Activated CD4-positive, alpha-beta memory T cell treated with anti-CD3 and anti-CD28 coated beads, Interleukin-2, amount 10 ng/mL, durations not matched to agents 7 days and 5 days (primary cell): ENCODE measurements around the gene NODAL. TPM values are rescaled to one million over a fixed set of nuclear protein-coding genes. Genes with fewer than 3 reads are reported as not detected.

Experiments used
- CTCF ChIA-PET: fragments of 350-600 bp; sonication (Branson Sonifier 250); formaldehyde crosslinking; loops from one replicate; lab custom pipeline; 2021; ENCODE audit warnings: antibody characterized with exemption, inconsistent platforms; lab: Charles Lee
- POLR2A ChIA-PET: fragments of 350-600 bp; sonication (Branson Sonifier 250); formaldehyde crosslinking; loops from one replicate; lab custom pipeline; 2021; ENCODE audit warnings: antibody characterized with exemption; lab: Charles Lee
- DNase-seq: peaks from one replicate; pipeline ENCODE4 v3.0.0-alpha.2; 2020
- H3K27ac Mint-ChIP-seq: one replicate; pipeline ENCODE4 v1.8.0; 2021; ENCODE audit warnings: mild to moderate bottlenecking, mixed read lengths
- H3K27me3 Mint-ChIP-seq: one replicate; pipeline ENCODE4 v1.8.0; 2021; ENCODE audit warnings: mixed read lengths
- H3K36me3 Mint-ChIP-seq: one replicate; pipeline ENCODE4 v1.8.0; 2021; ENCODE audit warnings: low read depth, mixed read lengths
- H3K4me1 Mint-ChIP-seq: one replicate; pipeline ENCODE4 v1.8.0; 2021; ENCODE audit warnings: mixed read lengths
- H3K4me3 Mint-ChIP-seq: one replicate; pipeline ENCODE4 v1.8.0; 2021; ENCODE audit warnings: mild to moderate bottlenecking, mixed read lengths
- H3K9me3 Mint-ChIP-seq: one replicate; pipeline ENCODE4 v1.8.0; 2021; ENCODE audit warnings: mixed read lengths
- total RNA-seq, 2 experiments: library from RNA; stranded (reverse); gene quantifications; one replicate each; pipeline ENCODE4 v1.2.3, GENCODE V29; 2021

The NODAL gene
- total RNA-seq, 2 experiments from 2014 or later = 0.25 TPM; not detected in 1

DNA sequence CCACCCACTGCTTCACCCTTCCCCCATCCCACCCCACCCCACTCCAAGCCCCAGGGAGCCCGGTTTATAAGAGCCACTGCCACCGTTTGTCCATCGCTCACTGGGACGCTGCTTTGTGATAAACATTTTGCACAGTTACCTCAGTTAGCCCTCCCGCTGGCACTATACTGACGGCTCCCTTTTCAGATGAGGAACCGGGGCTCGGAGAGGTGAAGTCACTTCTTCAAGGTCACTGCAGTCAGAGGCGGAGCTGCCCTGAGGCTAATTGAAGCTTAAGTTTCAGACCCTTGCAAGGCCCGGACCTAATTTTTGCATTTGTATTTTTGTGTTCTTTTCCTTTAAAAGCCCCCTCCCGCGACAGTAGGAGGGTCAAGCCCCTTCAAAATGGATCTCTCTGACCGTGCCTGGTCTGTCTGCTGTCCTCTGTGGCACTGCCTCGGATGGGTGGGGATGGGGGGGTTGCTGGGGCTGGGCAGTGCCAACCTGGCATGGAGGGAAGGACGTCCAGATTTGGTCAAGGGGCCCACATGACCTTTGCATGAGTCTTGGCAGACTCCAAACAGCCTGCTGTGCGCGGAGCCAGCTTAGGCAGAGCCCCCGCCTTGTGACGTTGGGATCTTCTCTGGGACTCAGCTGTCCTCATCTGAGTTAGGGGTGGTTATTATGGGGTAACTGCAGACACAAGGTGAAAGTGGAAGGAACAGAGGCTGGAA is 17.7 kb upstream of the NODAL start:
- ChIA-PET POLR2A (no interaction called here), CTCF (interaction anchor here (0.9 to 1.1 kb wide), 2 partner anchors 11 to 140 kb away, joined by 3 read pairs; no protein-coding TSS in a partner anchor)
- DNase-seq = no peak
- Mint-ChIP-seq H3K36me3 (no peaks in the 10 kb centered on the region), H3K9me3 (no peaks in the 10 kb centered on the region), H3K4me1 (no peaks in the 10 kb centered on the region), H3K27me3 (peaks cover 54% of the 10 kb centered on the region), H3K4me3 (no peak overlapping the region), H3K27ac (no peak overlapping the region)

DNA sequence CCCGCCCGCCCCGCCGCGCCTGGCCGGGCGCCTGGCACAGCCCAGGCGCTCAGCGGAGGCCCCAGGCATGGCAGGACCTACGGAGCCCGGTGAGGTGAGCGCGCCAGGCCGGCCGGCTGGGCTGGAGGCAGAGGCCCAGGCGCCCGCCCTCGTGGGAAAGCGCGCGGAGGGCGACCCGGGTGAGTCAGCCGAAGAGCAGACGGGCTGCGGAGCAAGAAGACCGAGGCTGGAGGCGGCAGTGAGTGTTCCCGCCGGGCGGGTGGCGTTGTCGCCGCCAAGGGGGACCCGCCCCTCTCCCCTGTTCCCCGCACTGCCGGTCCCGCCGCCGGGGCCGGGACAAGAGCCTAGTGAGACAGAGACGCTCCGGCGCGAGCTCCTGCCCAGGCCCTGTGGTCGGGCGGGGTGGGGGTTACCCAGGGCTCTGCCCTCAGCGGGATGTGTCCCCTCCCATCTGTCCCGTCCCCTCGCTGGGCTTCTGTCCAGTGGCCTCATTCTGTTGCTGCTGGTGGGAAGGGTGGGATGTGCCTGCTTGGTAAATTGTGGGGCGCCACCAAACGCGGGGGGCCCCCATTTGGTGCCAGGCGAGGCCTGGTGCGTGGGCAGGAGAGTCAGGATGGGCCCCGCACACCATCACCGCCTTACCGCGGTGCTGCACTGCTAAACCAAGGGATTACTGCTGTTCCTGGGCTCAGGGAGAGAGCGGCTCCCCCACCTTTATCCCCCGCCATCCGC is 17.0 kb upstream of the NODAL start:
- no peak overlapping the region for H3K27ac Mint-ChIP-seq
- H3K4me1 Mint-ChIP-seq = no peaks in the 10 kb centered on the region
- no peaks in the 10 kb centered on the region for H3K36me3 Mint-ChIP-seq
- POLR2A ChIA-PET = no interaction called here
- no peak for DNase-seq
- peaks cover 56% of the 10 kb centered on the region for H3K27me3 Mint-ChIP-seq
- no peaks in the 10 kb centered on the region for H3K9me3 Mint-ChIP-seq
- CTCF ChIA-PET = interaction anchor here (0.9 to 1.1 kb wide), 2 partner anchors 10 to 139 kb away, joined by 3 read pairs; no protein-coding TSS in a partner anchor
- H3K4me3 Mint-ChIP-seq = no peak overlapping the region

DNA sequence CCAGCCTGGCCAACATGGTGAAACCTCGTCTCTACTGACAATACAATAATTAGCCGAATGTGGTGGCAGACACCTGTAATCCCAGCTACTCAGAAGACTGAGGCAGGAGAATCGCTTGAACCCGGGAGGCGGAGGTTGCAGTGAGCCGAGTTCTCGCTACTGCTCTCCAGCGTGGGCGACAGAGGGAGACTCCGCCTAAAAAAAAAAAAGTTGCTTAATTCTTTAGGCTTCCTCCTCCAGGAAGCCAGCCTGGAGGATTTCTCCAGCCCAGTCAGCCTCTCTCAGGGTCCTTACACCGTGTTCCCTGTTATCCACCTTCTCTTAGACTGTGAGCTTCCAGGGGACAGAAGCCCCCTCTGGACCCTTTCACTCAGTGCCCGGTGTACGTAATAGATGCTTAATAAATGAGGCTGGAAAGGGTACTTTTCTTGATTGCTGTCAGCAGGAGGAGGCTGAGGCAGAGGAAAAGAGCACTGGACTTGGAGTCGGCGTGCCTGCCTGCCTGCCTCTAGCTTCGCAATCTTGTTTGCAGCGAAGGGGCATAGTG is 16.4 kb upstream of the NODAL start:
- ChIA-PET CTCF (interaction anchor here (1.1 kb wide), 1 partner anchor 9 kb away, joined by 3 read pairs; no protein-coding TSS in a partner anchor), POLR2A (no interaction called here)
- Mint-ChIP-seq H3K27ac (no peak overlapping the region), H3K4me1 (no peaks in the 10 kb centered on the region), H3K36me3 (no peaks in the 10 kb centered on the region), H3K9me3 (no peaks in the 10 kb centered on the region), H3K27me3 (peaks cover 55% of the 10 kb centered on the region), H3K4me3 (no peak overlapping the region)
- DNase-seq = no peak

DNA sequence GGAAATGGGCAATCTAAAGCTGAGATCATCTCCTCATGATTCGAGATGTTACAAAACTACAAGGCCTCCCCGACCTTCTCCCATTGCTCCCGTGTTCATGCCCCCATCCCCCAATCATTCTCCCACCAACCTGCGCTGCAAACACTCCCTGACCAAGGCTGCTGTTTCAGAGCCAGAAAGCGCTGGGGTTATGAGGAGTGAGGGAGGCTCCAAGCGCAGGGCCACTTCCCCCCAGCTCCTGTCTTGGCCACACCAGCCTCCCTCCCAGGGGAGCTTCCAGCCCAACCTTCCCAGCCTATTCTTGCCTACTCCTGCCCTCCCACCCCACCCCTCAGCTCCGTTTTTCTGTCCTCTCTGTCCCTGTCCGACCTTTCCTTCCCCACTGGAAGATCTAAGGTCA is 14.7 kb upstream of the NODAL start:
- no peaks in the 10 kb centered on the region for H3K9me3 Mint-ChIP-seq
- POLR2A ChIA-PET = no interaction called here
- peaks cover 52% of the 10 kb centered on the region for H3K27me3 Mint-ChIP-seq
- DNase-seq = no peak
- CTCF ChIA-PET = no interaction called here
- H3K27ac Mint-ChIP-seq = no peak overlapping the region
- H3K4me1 Mint-ChIP-seq = no peaks in the 10 kb centered on the region
- H3K4me3 Mint-ChIP-seq = no peak overlapping the region
- no peaks in the 10 kb centered on the region for H3K36me3 Mint-ChIP-seq

DNA sequence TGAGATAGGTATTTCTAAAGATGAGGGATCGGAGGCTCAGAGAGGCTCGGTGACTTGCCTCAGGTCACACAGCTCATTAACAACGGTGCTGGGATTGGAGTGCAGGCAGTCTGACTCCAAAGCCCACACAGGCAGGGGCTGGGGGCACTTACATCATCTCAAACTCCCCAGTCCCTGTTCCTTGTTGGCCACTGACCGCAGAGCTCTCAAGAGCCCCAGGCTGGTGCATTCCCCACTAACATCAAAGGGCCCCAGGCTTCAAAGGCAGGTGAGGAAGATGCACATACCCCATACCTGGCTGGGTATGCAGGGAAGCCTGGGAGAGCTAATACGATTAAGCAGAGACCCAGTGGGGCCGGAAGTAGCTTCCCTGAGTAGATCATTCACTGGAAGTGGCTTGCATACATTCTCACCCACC is 13.7 kb upstream of the NODAL start:
- CTCF ChIA-PET = no interaction called here
- Mint-ChIP-seq H3K27me3 (peaks cover 46% of the 10 kb centered on the region), H3K4me1 (no peaks in the 10 kb centered on the region), H3K36me3 (no peaks in the 10 kb centered on the region), H3K27ac (no peak overlapping the region), H3K4me3 (no peak overlapping the region), H3K9me3 (no peaks in the 10 kb centered on the region)
- DNase-seq = no peak
- POLR2A ChIA-PET = interaction anchor here (1.0 kb wide), 1 partner anchor 51 kb away, joined by 3 read pairs; the partner anchor contains the start of gene EIF4EBP2

DNA sequence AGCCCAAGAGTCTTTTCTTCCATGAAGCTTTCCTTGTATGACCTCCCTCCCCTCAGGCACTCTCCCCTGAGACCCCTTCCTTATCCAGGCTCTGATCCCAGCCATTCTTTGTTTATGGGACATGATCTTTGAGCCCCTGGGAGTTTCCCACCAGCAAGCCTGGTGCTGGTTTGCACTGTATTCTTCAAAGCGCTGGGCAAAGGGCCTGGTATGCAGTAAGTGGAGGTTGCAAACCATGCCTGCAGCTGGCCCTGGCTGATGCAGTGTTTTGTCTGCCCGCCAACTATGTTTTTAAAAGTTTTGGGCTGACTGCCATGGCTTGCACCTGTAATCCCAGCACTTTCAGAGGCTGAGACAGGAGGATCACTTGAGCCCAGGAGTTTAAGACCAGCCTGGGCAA is 6.8 kb upstream of the NODAL start:
- H3K9me3 Mint-ChIP-seq = no peaks in the 10 kb centered on the region
- H3K4me1 Mint-ChIP-seq = no peaks in the 10 kb centered on the region
- DNase-seq = no peak
- POLR2A ChIA-PET = no interaction called here
- H3K27ac Mint-ChIP-seq = no peak overlapping the region
- CTCF ChIA-PET = interaction anchor here (0.9 kb wide), 1 partner anchor 10 kb away, joined by 3 read pairs; no protein-coding TSS in a partner anchor
- no peaks in the 10 kb centered on the region for H3K36me3 Mint-ChIP-seq
- peaks cover 10% of the 10 kb centered on the region for H3K27me3 Mint-ChIP-seq
- no peak overlapping the region for H3K4me3 Mint-ChIP-seq

DNA sequence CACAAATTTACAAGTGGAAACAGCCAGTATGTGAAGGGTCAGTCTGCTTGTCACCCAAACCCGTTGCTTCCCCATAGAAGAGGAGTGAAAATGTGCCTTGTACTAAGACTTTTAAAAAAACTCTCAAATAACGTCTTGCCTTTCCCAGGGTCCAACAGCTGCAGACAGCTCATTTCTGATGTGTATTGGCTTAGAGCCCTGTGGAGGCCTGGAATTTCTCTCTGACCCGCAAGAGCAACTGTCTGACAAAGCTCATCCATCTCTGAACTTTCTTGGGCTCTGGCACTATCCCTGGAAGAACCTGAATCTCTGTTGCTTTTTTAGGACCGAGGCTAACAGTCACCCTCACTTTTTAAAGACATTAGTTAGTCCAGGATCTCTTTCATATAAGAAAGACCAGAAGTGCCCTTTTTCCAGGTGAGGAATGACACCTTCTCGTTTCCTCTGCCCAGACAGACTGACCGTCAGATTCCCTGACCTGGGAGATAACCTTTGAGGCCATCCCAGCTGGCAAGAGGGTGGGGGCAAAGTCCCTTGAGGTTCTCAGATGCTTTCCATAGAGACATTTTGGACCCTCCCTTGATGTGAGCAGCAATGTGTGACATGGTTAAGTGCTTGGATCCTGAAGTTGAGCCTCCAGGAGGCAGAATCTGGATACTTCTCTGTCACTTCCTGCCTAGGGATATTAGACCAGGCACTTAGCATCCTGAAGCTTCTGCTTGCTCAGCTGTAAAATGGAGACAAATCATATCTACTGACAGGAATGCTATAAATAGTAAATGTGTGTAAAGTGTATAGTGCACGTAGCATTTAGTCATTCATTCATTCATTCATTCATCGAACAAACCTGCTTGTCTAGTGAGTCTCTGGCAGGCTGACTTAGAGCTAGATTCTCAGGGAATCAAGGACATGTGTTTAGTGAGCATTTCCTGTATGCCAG is 4.5 kb upstream of the NODAL start:
- Mint-ChIP-seq H3K27me3 (peaks cover 27% of the 10 kb centered on the region), H3K9me3 (no peaks in the 10 kb centered on the region), H3K4me1 (peaks cover 8% of the 10 kb centered on the region), H3K36me3 (no peaks in the 10 kb centered on the region), H3K27ac (no peak overlapping the region), H3K4me3 (no peak overlapping the region)
- no peak for DNase-seq
- ChIA-PET POLR2A (interaction anchor here (1.3 kb wide), 1 partner anchor 14 kb away, joined by 3 read pairs; no protein-coding TSS in a partner anchor), CTCF (interaction anchor here (0.7 to 1.3 kb wide), 2 partner anchors 15 to 20 kb away, joined by 3 to 6 read pairs; no protein-coding TSS in a partner anchor)

DNA sequence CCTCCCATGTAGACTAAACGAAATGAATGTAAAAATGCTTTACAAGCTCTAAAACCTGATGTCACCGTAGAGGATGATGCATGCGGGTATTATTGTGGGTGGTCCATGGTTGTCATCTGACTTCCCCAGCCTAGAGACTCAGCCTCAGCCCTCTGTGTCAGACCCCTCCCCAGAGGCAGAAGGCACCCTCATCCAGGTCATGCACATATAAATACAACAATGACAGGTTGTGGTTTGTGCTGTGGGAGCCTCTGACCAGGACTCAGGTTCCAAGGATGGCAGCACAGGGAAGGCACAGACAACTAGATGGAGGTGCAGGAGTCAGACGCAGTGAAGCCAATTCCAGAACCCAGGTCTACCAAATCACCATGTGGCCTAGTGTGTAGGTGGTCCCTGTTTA is 3.3 kb upstream of the NODAL start:
- POLR2A ChIA-PET = no interaction called here
- H3K4me3 Mint-ChIP-seq = no peak overlapping the region
- H3K36me3 Mint-ChIP-seq = peaks cover 4% of the 10 kb centered on the region
- no peak overlapping the region for H3K27ac Mint-ChIP-seq
- H3K4me1 Mint-ChIP-seq = peaks cover 13% of the 10 kb centered on the region
- no peak for DNase-seq
- no peaks in the 10 kb centered on the region for H3K9me3 Mint-ChIP-seq
- CTCF ChIA-PET = no interaction called here
- H3K27me3 Mint-ChIP-seq = peaks cover 36% of the 10 kb centered on the region

DNA sequence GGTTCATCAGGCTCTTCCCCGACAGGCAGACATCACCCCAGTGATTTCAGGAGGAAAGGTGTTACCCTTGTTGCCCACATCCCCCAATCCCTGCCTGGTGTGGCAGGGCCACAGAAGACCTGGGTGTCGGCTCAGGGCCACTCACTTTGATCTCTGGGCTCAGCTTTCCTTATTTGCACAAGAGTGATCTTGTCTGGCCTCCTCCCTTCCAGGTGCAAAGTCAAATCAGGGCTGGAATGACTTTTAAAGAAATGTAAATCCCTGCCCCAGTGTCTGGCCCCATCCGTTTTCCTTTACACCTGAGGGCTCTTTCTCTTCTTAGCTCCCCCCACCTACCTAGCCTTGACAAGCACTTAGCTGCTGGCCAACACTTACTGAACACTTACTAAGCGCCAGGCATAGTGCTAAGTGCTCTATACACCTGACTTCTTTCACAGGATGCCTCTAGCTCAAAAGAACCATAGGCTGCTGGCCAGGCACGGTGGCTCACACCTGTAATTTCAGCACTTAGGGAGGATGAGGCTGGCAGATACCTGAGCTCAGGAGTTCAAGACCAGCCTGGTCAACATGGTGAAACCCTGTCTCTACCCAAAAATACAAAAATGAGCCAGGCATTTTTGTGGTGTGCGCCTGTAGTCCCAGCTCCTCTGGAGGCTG is 979 bp upstream of the NODAL start:
- Mint-ChIP-seq H3K9me3 (no peaks in the 10 kb centered on the region), H3K27ac (no peak overlapping the region), H3K4me3 (no peak overlapping the region), H3K36me3 (peaks cover 7% of the 10 kb centered on the region), H3K27me3 (peaks cover 54% of the 10 kb centered on the region), H3K4me1 (peaks cover 15% of the 10 kb centered on the region)
- DNase-seq = no peak
- ChIA-PET POLR2A (interaction anchor here (0.8 to 1.6 kb wide), 2 partner anchors 9 to 37 kb away, joined by 3 to 6 read pairs; no protein-coding TSS in a partner anchor), CTCF (interaction anchor here (1.2 to 1.4 kb wide), 2 partner anchors 12 to 116 kb away, joined by 3 read pairs; no protein-coding TSS in a partner anchor)

DNA sequence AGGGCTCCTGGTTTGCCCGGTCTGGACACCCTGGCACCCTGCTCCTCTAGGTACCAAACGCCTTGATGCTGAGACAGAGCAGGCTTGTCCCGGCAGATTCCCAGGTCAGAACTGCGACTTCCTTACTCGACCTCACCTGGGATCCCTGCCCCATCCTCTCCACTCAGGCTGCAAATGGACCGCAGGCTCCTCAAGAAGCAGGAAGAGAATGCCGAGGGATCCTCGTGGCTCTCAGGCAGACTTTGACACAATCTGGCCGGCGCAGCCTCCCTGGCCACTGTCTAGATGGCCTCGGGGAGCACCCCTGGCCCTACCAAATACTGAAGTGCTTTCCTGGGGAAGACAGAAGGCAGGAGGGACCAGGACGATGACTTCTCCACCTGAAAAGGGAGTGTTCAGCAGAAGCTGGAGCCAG is 421 bp upstream of the NODAL start:
- Mint-ChIP-seq H3K9me3 (no peaks in the 10 kb centered on the region), H3K4me1 (peaks cover 15% of the 10 kb centered on the region), H3K27me3 (peaks cover 56% of the 10 kb centered on the region), H3K4me3 (no peak overlapping the region), H3K27ac (no peak overlapping the region), H3K36me3 (peaks cover 7% of the 10 kb centered on the region)
- POLR2A ChIA-PET = interaction anchor here (0.8 to 1.6 kb wide), 2 partner anchors 9 to 37 kb away, joined by 3 to 6 read pairs; no protein-coding TSS in a partner anchor
- no peak for DNase-seq
- CTCF ChIA-PET = interaction anchor here (1.4 kb wide), 1 partner anchor 11 kb away, joined by 3 read pairs; no protein-coding TSS in a partner anchor

DNA sequence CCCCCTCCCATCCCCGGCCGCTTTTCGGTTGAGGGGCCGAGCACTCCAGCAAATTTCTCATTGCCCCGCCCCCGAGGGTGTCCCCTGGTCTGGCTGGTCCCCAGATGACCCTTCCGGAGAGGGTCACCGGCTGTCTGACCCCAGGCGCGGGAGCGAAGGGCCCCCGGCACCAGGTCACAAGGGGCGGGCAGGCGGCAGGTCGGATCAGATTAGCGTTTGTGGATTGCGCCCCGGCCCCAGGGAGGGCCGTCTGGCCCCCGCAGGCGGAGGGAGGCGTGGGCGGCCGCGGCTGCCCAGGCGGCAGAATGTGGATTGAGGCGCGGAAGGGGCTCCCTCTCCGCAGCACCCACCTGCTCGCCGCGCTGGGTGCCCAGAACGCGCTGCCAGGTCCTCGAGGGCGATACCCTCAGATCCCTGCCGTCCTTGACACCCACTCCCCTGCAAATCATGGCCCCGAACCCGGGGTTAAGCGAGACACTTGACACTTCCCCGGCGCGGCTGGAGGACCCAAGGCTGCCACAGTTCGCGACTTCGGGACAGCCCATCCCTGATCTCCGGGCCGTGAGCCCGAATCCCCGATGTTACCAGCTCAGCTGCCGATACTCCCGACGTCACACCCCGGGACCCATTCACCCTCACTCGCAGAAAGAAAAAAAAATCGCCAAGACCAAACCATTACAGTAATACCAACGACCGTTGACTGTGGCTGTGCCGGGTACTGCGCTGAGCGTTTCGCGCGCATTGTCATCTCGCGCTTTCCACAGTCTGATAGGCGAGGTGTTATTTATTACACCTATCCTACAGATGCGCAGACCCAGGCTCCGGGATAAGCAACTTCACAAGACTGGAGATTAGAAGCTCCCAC is 953 bp downstream of the NODAL start:
- CTCF ChIA-PET = interaction anchor here (1.5 kb wide), 1 partner anchor 9 kb away, joined by 5 read pairs; no protein-coding TSS in a partner anchor
- H3K27ac Mint-ChIP-seq = no peak overlapping the region
- no peak for DNase-seq
- H3K4me1 Mint-ChIP-seq = peaks cover 15% of the 10 kb centered on the region
- peaks cover 9% of the 10 kb centered on the region for H3K36me3 Mint-ChIP-seq
- H3K4me3 Mint-ChIP-seq = peak overlapping the region; percentile 1
- no peaks in the 10 kb centered on the region for H3K9me3 Mint-ChIP-seq
- H3K27me3 Mint-ChIP-seq = peaks cover 60% of the 10 kb centered on the region
- POLR2A ChIA-PET = no interaction called here
